ENCODE results near the gene TEKT5.
"Not testable (repeated sequence)": the region's sequence is repeated elsewhere in the genome, so short reads cannot be mapped to it uniquely, and the experiment has no call there.

TEKT5 gene

GRCh38 chr16:10660950-10661635, 33.6 kb downstream of the TEKT5 start:
- DNase-seq (ENCODE audit: low read depth in 3 of 3): no peak

GRCh38 chr16:10658943-10659342, 35.8 kb downstream of the TEKT5 start:
- no peak for DNase-seq (ENCODE audit: low read depth in 3 of 3)

- DNase-seq (ENCODE audit: low read depth in 3 of 3): no peak
Measured at GRCh38 chr16:10657925-10658324, 36.8 kb downstream of the TEKT5 start.

GRCh38 chr16:10656618-10657017, 38.1 kb downstream of the TEKT5 start:
- DNase-seq (ENCODE audit: low read depth in 3 of 3): no peak

GRCh38 chr16:10655415-10655977, 39.2 kb downstream of the TEKT5 start:
- DNase-seq (ENCODE audit: low read depth in 3 of 3): no peak

GRCh38 chr16:10654592-10655414, 39.9 kb downstream of the TEKT5 start:
- no peak for DNase-seq (ENCODE audit: low read depth in 3 of 3)

GRCh38 chr16:10652730-10653590, 41.8 kb downstream of the TEKT5 start:
- no peak for DNase-seq (ENCODE audit: low read depth in 3 of 3)

GRCh38 chr16:10649098-10649497, 45.6 kb downstream of the TEKT5 start:
- not testable (repeated sequence) for DNase-seq (ENCODE audit: low read depth in 3 of 3)

- no peak for DNase-seq (ENCODE audit: low read depth in 3 of 3)
Measured at GRCh38 chr16:10647721-10648296, 46.9 kb downstream of the TEKT5 start.

GRCh38 chr16:10647264-10647720, 47.4 kb downstream of the TEKT5 start:
- DNase-seq (ENCODE audit: low read depth in 3 of 3): no peak

- no peak for DNase-seq (ENCODE audit: low read depth in 3 of 3)
Measured at GRCh38 chr16:10646581-10647263, 48.0 kb downstream of the TEKT5 start.

- no peak for DNase-seq (ENCODE audit: low read depth in 3 of 3)
Measured at GRCh38 chr16:10646228-10646580, 48.5 kb downstream of the TEKT5 start.

- DNase-seq (ENCODE audit: low read depth in 3 of 3): no peak
Measured at GRCh38 chr16:10644092-10644491, 50.6 kb downstream of the TEKT5 start.

- DNase-seq (ENCODE audit: low read depth in 3 of 3): no peak
Measured at GRCh38 chr16:10642964-10643363, 51.8 kb downstream of the TEKT5 start.

- no peak for DNase-seq (ENCODE audit: low read depth in 3 of 3)
Measured at GRCh38 chr16:10641953-10642949, 52.5 kb downstream of the TEKT5 start.

- DNase-seq (ENCODE audit: low read depth in 3 of 3): no peak
Measured at GRCh38 chr16:10641555-10641952, 53.2 kb downstream of the TEKT5 start.

- no peak for DNase-seq (ENCODE audit: low read depth in 3 of 3)
Measured at GRCh38 chr16:10640934-10641333, 53.8 kb downstream of the TEKT5 start.

- DNase-seq (ENCODE audit: low read depth in 3 of 3): no peak
Measured at GRCh38 chr16:10638101-10638500, 56.6 kb downstream of the TEKT5 start.

GRCh38 chr16:10637337-10638037, 57.2 kb downstream of the TEKT5 start:
- DNase-seq (ENCODE audit: low read depth in 3 of 3): no peak
